T-helper 2 cell treated with Interferon-gamma antibody and Interleukin-4, amounts not matched to agents 5 μg/mL and 100 μg/mL, for 36 hours (primary cell): ENCODE results near the gene PSD2.
A peak's percentile ranks its signal among the peaks of the same experiment; 100 is the strongest.

Experiments used
- DNase-seq: peaks from one replicate; pipeline ENCODE4 v3.0.0; 2021; ENCODE audit warnings: low spot score
- H3K27ac Mint-ChIP-seq: one replicate; pipeline ENCODE4 v1.8.0; 2021; ENCODE audit warnings: mild to moderate bottlenecking, mixed read lengths
- H3K27me3 Mint-ChIP-seq: one replicate; pipeline ENCODE4 v1.8.0; 2021; ENCODE audit warnings: low read depth, mixed read lengths
- H3K36me3 Mint-ChIP-seq: one replicate; pipeline ENCODE4 v1.8.0; 2021; ENCODE audit warnings: low read depth, mixed read lengths
- H3K4me1 Mint-ChIP-seq: one replicate; pipeline ENCODE4 v1.8.0; 2021; ENCODE audit warnings: low read depth, mixed read lengths
- H3K4me3 Mint-ChIP-seq: one replicate; pipeline ENCODE4 v1.8.0; 2022; ENCODE audit warnings: mild to moderate bottlenecking, moderate library complexity, mixed read lengths
- H3K9me3 Mint-ChIP-seq: one replicate; pipeline ENCODE4 v1.8.0; 2021; ENCODE audit warnings: mixed read lengths

The PSD2 gene

GRCh38 chr5:139838381-139839197 is 43.0 kb downstream of the PSD2 start:
- H3K4me1 Mint-ChIP-seq: no peaks in the 10 kb centered on the region
- DNase-seq: no peak
- H3K27ac Mint-ChIP-seq: no peak overlapping the region
- H3K27me3 Mint-ChIP-seq: peaks cover 6% of the 10 kb centered on the region
- H3K9me3 Mint-ChIP-seq: no peaks in the 10 kb centered on the region
- H3K36me3 Mint-ChIP-seq: no peaks in the 10 kb centered on the region
- no peak overlapping the region for H3K4me3 Mint-ChIP-seq

- H3K4me3 Mint-ChIP-seq: no peak overlapping the region
- no peaks in the 10 kb centered on the region for H3K36me3 Mint-ChIP-seq
- no peaks in the 10 kb centered on the region for H3K4me1 Mint-ChIP-seq
- H3K27me3 Mint-ChIP-seq: peaks cover 9% of the 10 kb centered on the region
- no peak for DNase-seq
- H3K9me3 Mint-ChIP-seq: no peaks in the 10 kb centered on the region
- H3K27ac Mint-ChIP-seq: no peak overlapping the region
Observed at GRCh38 chr5:139839232-139839815, 43.7 kb downstream of the PSD2 start.

DNA sequence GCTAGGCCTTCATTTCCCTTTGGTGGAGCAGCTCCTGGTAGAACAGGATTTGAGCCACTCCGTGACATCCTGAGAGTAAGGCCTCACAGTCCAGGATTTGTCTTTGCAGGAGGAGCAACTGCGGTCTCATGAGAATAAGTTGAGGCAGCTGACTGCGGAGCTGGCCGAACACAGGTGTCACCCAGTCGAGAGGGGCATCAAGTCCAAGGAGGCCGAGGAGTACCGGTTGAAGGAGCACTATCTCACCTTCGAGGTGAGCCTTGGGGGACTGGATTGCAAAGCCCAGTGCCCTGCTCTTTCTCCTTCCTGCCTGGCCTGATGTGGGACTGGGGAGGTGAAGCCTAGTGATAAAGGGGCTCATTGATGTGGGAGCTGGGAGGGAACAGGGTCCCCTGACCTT is 44.3 kb downstream of the PSD2 start:
- H3K27me3 Mint-ChIP-seq: peaks cover 15% of the 10 kb centered on the region
- no peaks in the 10 kb centered on the region for H3K9me3 Mint-ChIP-seq
- H3K4me1 Mint-ChIP-seq: no peaks in the 10 kb centered on the region
- H3K27ac Mint-ChIP-seq: no peak overlapping the region
- no peak for DNase-seq
- H3K4me3 Mint-ChIP-seq: no peak overlapping the region
- no peaks in the 10 kb centered on the region for H3K36me3 Mint-ChIP-seq

DNA sequence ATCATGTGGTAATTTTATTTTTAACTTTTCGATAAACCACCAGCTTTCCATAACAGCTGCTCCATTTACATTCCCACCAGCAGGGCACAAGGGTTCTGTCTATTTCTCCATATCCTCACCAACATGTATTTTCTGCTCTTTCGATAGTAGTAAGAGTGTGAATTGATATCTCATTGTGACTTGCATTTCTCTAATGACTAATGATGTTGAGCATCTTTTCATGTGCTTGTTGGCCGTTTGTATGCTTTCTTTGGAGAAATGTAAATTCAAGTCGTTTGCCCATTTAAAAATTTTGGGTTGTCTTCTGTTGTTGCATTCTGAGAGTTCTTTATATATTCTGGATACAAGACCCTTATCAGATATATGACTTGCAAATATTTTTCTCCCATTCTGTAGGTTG is 45.9 kb downstream of the PSD2 start:
- no peak for DNase-seq
- no peaks in the 10 kb centered on the region for H3K4me1 Mint-ChIP-seq
- H3K27me3 Mint-ChIP-seq: peaks cover 31% of the 10 kb centered on the region
- H3K9me3 Mint-ChIP-seq: no peaks in the 10 kb centered on the region
- no peak overlapping the region for H3K4me3 Mint-ChIP-seq
- no peaks in the 10 kb centered on the region for H3K36me3 Mint-ChIP-seq
- no peak overlapping the region for H3K27ac Mint-ChIP-seq

DNA sequence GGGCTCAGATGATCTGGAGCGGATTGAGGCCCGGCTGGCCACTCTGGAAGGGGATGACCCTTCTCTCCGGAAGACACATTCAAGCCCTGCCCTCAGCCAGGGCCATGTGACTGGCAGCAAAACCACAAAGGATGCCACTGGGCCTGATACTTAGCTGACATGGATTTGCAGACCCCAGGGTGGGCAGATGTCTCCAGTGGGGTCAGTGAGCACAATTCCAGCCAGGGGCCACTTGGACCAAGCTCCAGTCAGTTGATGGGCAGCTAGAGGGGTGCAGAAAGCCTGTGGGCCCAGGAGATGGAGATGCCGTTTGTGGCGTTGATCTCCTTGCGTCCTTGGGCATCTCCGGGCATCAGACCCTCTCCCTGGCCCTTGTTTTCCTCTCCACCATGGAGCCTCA is 46.7 kb downstream of the PSD2 start:
- H3K27me3 Mint-ChIP-seq: peaks cover 39% of the 10 kb centered on the region
- no peaks in the 10 kb centered on the region for H3K4me1 Mint-ChIP-seq
- no peak overlapping the region for H3K4me3 Mint-ChIP-seq
- no peaks in the 10 kb centered on the region for H3K36me3 Mint-ChIP-seq
- no peak for DNase-seq
- H3K9me3 Mint-ChIP-seq: no peaks in the 10 kb centered on the region
- H3K27ac Mint-ChIP-seq: no peak overlapping the region

DNA sequence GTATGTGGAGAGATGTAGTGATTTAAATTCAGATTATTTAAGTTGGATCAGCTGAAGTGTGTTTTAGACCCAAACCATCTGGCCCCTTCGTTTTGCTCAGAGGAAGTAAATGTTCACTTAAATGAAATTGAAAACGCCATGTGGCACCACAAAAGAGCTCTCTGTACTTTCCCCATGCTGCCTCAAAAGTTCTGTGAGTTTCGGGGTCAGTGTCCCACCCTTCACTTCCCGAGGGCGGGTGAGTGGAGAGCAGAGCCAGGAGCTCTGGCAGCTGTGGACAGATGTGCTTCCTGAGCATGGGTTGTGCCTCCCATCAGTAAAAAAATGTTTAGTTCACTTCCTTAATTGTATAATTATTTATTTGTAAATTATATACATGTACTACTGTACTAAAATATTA is 48.4 kb downstream of the PSD2 start:
- Mint-ChIP-seq H3K36me3 (no peaks in the 10 kb centered on the region), H3K9me3 (no peaks in the 10 kb centered on the region), H3K27me3 (peaks cover 45% of the 10 kb centered on the region), H3K4me1 (peaks cover 2% of the 10 kb centered on the region), H3K27ac (no peak overlapping the region), H3K4me3 (no peak overlapping the region)
- no peak for DNase-seq

DNA sequence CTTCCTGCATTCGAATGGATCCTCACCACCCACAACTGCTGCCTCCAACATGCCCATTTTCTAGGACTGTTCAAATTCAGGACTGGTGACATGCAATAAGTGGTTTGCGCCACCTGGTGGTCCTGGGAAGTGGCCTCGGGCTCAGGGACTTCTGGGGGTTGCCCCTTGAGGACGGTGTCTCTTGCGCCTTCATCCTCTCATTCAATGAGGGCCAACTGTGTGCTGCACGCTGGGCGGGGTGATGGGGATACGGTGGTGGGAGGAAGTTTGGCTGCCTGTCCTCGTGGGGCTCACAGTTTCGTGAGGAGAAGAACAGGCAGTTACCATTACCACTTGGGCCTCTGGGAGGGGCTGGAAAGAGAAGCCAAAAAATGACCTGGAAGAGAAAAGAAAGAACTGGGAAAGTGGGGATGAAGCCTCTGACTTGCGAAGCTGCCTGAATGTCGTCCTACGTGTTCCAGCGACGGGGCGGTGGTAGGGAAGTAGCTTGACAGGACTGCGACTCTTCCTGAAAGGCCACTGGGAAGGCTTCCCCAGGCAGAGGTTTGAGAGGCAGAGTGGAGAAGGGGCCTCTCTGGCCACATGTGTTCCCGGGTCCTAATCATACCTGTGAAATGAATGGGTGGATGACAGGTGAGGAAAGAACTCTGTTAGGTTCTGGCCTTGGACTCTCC is 49.0 kb downstream of the PSD2 start:
- H3K9me3 Mint-ChIP-seq: no peaks in the 10 kb centered on the region
- peaks cover 51% of the 10 kb centered on the region for H3K27me3 Mint-ChIP-seq
- H3K4me1 Mint-ChIP-seq: peaks cover 2% of the 10 kb centered on the region
- no peaks in the 10 kb centered on the region for H3K36me3 Mint-ChIP-seq
- peak; percentile 44 for DNase-seq
- no peak overlapping the region for H3K4me3 Mint-ChIP-seq
- no peak overlapping the region for H3K27ac Mint-ChIP-seq

- Mint-ChIP-seq H3K27ac (no peak overlapping the region), H3K27me3 (peaks cover 60% of the 10 kb centered on the region), H3K4me1 (peaks cover 2% of the 10 kb centered on the region), H3K36me3 (no peaks in the 10 kb centered on the region), H3K9me3 (no peaks in the 10 kb centered on the region), H3K4me3 (no peak overlapping the region)
- DNase-seq: no peak
Observed at GRCh38 chr5:139845846-139846681, 50.5 kb downstream of the PSD2 start.

GRCh38 chr5:139847091-139847490 is 51.5 kb downstream of the PSD2 start:
- Mint-ChIP-seq H3K9me3 (no peaks in the 10 kb centered on the region), H3K36me3 (no peaks in the 10 kb centered on the region), H3K4me1 (peaks cover 2% of the 10 kb centered on the region), H3K27ac (no peak overlapping the region), H3K4me3 (peak overlapping the region; percentile 33), H3K27me3 (peaks cover 60% of the 10 kb centered on the region)
- no peak for DNase-seq

DNA sequence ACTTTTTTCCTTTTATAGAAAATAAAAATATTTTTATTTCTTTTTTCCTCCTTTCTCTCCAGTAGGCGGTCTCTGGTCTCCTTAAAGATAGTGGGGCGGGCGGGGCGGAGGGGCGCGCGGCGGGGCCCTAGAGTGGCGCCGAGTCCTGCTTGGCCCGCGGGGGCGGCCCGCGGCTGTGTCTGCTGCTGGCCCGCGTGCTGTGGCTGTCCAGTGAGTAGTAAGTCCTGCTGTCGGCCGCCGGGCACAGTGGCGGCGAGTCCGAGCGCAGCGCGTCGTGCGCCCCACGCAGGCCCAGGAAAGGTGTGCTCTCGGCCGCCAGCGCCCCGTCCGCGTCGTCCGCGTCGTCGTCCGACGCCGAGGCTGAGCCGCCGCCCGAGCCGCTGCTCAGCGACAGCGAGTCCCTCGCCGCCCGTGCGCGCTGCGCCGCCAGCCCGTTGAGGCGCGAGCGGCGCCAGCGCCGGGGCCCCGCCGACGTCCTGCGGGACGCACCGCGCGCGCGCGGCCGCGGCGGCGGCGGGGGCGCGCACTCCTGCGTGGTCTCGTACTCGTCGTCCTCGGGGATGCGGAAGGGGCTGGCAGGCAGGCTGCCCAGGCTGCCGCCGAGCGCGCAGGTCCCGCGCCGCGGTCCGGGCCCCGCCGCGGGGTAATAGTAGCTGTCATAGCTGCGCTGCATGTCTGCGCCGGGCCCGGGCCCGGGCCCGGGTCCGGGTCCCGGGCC is 52.3 kb downstream of the PSD2 start:
- Mint-ChIP-seq H3K4me3 (peak overlapping the region; percentile 51), H3K4me1 (peaks cover 2% of the 10 kb centered on the region), H3K27ac (no peak overlapping the region), H3K36me3 (no peaks in the 10 kb centered on the region), H3K27me3 (peaks cover 58% of the 10 kb centered on the region), H3K9me3 (no peaks in the 10 kb centered on the region)
- peak; percentile 63 for DNase-seq

- DNase-seq: no peak
- peaks cover 2% of the 10 kb centered on the region for H3K4me1 Mint-ChIP-seq
- no peaks in the 10 kb centered on the region for H3K36me3 Mint-ChIP-seq
- no peak overlapping the region for H3K27ac Mint-ChIP-seq
- H3K27me3 Mint-ChIP-seq: peaks cover 53% of the 10 kb centered on the region
- H3K9me3 Mint-ChIP-seq: no peaks in the 10 kb centered on the region
- H3K4me3 Mint-ChIP-seq: peak overlapping the region; percentile 62
Observed at GRCh38 chr5:139848508-139849100, 53.0 kb downstream of the PSD2 start.

DNA sequence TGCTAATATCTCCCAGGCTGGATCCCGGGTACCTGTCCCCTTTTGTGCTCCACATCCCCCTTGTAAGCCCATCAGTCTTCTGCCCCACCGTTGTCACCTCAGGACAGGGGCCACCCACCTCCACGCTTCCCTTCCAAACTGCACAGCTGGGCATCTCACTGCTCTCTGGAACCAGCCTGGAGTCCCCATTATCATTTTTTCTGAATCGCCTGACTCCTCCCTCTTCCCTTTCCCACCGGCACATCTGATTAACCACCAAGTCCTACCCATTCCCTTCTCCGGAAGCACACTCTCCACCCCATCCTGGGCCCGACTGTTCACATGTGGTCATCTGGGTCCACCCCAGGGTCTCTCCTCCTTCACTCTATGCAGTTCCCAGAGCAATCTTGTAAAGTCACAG is 53.9 kb downstream of the PSD2 start:
- H3K27me3 Mint-ChIP-seq: peaks cover 49% of the 10 kb centered on the region
- H3K9me3 Mint-ChIP-seq: no peaks in the 10 kb centered on the region
- H3K4me1 Mint-ChIP-seq: peaks cover 2% of the 10 kb centered on the region
- no peak for DNase-seq
- peak overlapping the region; percentile 62 for H3K4me3 Mint-ChIP-seq
- H3K36me3 Mint-ChIP-seq: no peaks in the 10 kb centered on the region
- H3K27ac Mint-ChIP-seq: no peak overlapping the region

DNA sequence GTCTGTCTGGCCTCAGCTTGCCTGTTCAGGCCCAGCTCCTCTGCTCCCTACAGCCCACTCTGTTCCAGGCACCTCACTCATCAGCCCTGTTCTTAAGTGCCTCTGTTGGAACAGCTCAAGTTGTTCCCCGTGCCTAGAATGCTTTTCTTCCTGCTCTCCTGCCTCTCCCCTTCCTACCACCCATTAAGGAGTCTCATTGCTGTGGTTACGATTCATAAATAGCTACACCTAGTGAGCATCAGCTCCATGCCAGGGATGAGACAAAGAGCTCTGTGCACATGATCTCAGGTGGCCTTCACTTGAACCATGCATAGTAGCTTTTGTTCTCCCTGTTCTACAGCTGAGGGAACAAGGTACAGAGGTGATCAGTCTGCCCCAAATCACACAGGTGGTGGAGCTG is 54.3 kb downstream of the PSD2 start:
- no peak for DNase-seq
- H3K36me3 Mint-ChIP-seq: no peaks in the 10 kb centered on the region
- peak overlapping the region; percentile 62 for H3K4me3 Mint-ChIP-seq
- H3K9me3 Mint-ChIP-seq: no peaks in the 10 kb centered on the region
- H3K27me3 Mint-ChIP-seq: peaks cover 45% of the 10 kb centered on the region
- H3K4me1 Mint-ChIP-seq: peaks cover 2% of the 10 kb centered on the region
- H3K27ac Mint-ChIP-seq: no peak overlapping the region
